HCT116 (cell line): Measurements from ENCODE around the gene AHRR. TPM values are rescaled to one million over a fixed set of nuclear protein-coding genes. Genes with fewer than 3 reads are reported as not detected.
A peak's percentile ranks its signal among the peaks of the same experiment; 100 is the strongest.

ENCODE experiments used
- ATAC-seq: fragments of 200-7000 bp; cut with Tn5 transposase; 2 replicates; pipeline ENCODE4 v1.9.1; 2020; ENCODE audit warnings: mild to moderate bottlenecking, moderate library complexity
- BruUV-seq: library from RNA; stranded (reverse); fragments of 400-500 nt; replicated peaks from 2 replicates; lab custom pipeline; 2021; lab: Mats Ljungman, UMichigan
- CTCF ChIA-PET: fragments of 300-600 bp; sonication (Branson Sonifier 250); formaldehyde crosslinking; loops from one replicate; lab custom pipeline; 2021; ENCODE audit warnings: antibody characterized with exemption; lab: Charles Lee
- POLR2A ChIA-PET: fragments of 300-600, 350-600 bp; sonication (Branson Sonifier 250); formaldehyde crosslinking; loops from one replicate; lab custom pipeline; 2021; ENCODE audit warnings: antibody characterized with exemption; lab: Charles Lee
- RAD21 ChIA-PET, 2 experiments: fragments of 300-600 bp; sonication (Branson Sonifier 250); formaldehyde crosslinking; loops; one replicate each; lab custom pipeline; 2023; ENCODE audit warnings: low total read pairs in 2 of 2; ENCODE audit not compliant: uncharacterized antibody in 2 of 2, unreplicated experiment in 2 of 2, low non-redundant PET in 1 of 2; lab: Charles Lee
- DNase-seq: peaks from one replicate; pipeline ENCODE4 v3.0.0-alpha.2; 2010; ENCODE audit warnings: low read depth, low spot score
- H2AFZ ChIP-seq: fragments of 200-600 bp; shearing (Covaris generic), sonication (generic); 2 replicates; pipeline ENCODE4 v1.6.1; 2017; ENCODE audit warnings: low read depth, mixed run types, mixed read lengths, antibody characterized with exemption, low read length; ENCODE audit not compliant: poor library complexity, severe bottlenecking
- H3K27ac ChIP-seq: 2 replicates; pipeline ENCODE4 v1.5.1; 2012; ENCODE audit warnings: low read depth, low read length
- H3K27me3 ChIP-seq: fragments of 200-600 bp; sonication (generic); 2 replicates; pipeline ENCODE4 v1.6.1; 2016; ENCODE audit warnings: mixed run types, low read length, mixed read lengths; ENCODE audit not compliant: insufficient read depth
- H3K36me3 ChIP-seq, 2 experiments: fragments of 200-500 bp in 1 of 2; fragments of 200-600 bp in 1 of 2; sonication (Bioruptor generic) in 1 of 2; sonication (generic) in 1 of 2; 2 replicates each; pipeline versions ENCODE4 v1.5.1 to v1.6.1; 2014 to 2016; ENCODE audit warnings: low read length in 2 of 2, inconsistent platforms in 1 of 2, mixed read lengths in 1 of 2, mixed run types in 1 of 2; ENCODE audit not compliant: insufficient read depth in 2 of 2, control insufficient read depth in 1 of 2
- H3K4me1 ChIP-seq, 2 experiments: fragments of 200-600 bp in 1 of 2; sonication (generic) in 1 of 2; 2 replicates each; pipeline versions ENCODE4 v1.5.1 to v1.6.1; 2012 to 2017; ENCODE audit warnings: low read length in 2 of 2, inconsistent platforms in 1 of 2, mild to moderate bottlenecking in 1 of 2, mixed read lengths in 1 of 2, mixed run types in 1 of 2, moderate library complexity in 1 of 2; ENCODE audit not compliant: insufficient read depth in 2 of 2, control insufficient read depth in 1 of 2
- H3K4me2 ChIP-seq: fragments of 200-600 bp; sonication (generic); 2 replicates; pipeline ENCODE4 v1.6.1; 2017; ENCODE audit warnings: mixed run types, low read length, mixed read lengths
- H3K4me3 ChIP-seq, 2 experiments: fragments of 200-600 bp in 1 of 2; sonication (generic) in 1 of 2; replicated peaks in 1 of 2; 2 replicates each; pipeline ENCODE4 v1.5.1; 2011 to 2016; ENCODE audit warnings: low read length in 2 of 2, control low read depth in 1 of 2, low read depth in 1 of 2, mild to moderate bottlenecking in 1 of 2, mixed read lengths in 1 of 2, mixed run types in 1 of 2
- H3K79me2 ChIP-seq: fragments of 200-600 bp; sonication (generic); 2 replicates; pipeline ENCODE4 v1.6.1; 2017; ENCODE audit warnings: mild to moderate bottlenecking, mixed run types, low read length, moderate library complexity, mixed read lengths; ENCODE audit not compliant: insufficient read depth
- H3K9ac ChIP-seq: fragments of 200-600 bp; sonication (generic); 2 replicates; pipeline ENCODE4 v1.6.1; 2016; ENCODE audit warnings: low read length, mixed read lengths
- H3K9me2 ChIP-seq: fragments of 200-600 bp; sonication (generic), shearing (Covaris generic); 2 replicates; pipeline ENCODE4 v1.6.1; 2017; ENCODE audit warnings: mixed run types, mild to moderate bottlenecking, moderate library complexity; ENCODE audit not compliant: insufficient read depth
- H3K9me3 ChIP-seq, 2 experiments: fragments of 200-500 bp in 1 of 2; fragments of 200-600 bp in 1 of 2; sonication (Bioruptor generic) in 1 of 2; sonication (generic) in 1 of 2; 2 replicates each; pipeline ENCODE4 v1.6.1; 2014 to 2017; ENCODE audit warnings: low read length in 2 of 2, mixed read lengths in 2 of 2, inconsistent platforms in 1 of 2, low read depth in 1 of 2, mild to moderate bottlenecking in 1 of 2, mixed run types in 1 of 2, moderate library complexity in 1 of 2; ENCODE audit not compliant: control insufficient read depth in 1 of 2, insufficient read depth in 1 of 2
- H4K20me1 ChIP-seq: fragments of 200-600 bp; sonication (generic), shearing (Covaris generic); 2 replicates; pipeline ENCODE4 v1.6.1; 2017; ENCODE audit warnings: mixed run types, mild to moderate bottlenecking, moderate library complexity; ENCODE audit not compliant: insufficient read depth
- CBX3 ChIP-seq: IDR thresholded peaks from 2 replicates; pipeline ENCODE4 v1.6.1; 2012; ENCODE audit warnings: low read depth
- CEBPB ChIP-seq: IDR thresholded peaks from 2 replicates; pipeline ENCODE4 v1.6.1; 2012; ENCODE audit warnings: low read depth
- EGR1 ChIP-seq: IDR thresholded peaks from 2 replicates; pipeline ENCODE4 v1.6.1; 2012; ENCODE audit warnings: low read depth
- ELF1 ChIP-seq: IDR thresholded peaks from 2 replicates; pipeline ENCODE4 v1.6.1; 2012; ENCODE audit warnings: low read depth, borderline replicate concordance
- EZH2 ChIP-seq: fragments of 200-600 bp; sonication (generic); IDR thresholded peaks from 2 replicates; pipeline ENCODE4 v1.6.1; 2017; ENCODE audit warnings: antibody characterized with exemption, mixed run types
- EZH2phosphoT487 ChIP-seq: fragments of 200-600 bp; IDR thresholded peaks from 2 replicates; pipeline ENCODE4 v1.6.1; 2018; ENCODE audit warnings: antibody characterized with exemption, borderline replicate concordance
- FOSL1 ChIP-seq: IDR thresholded peaks from 2 replicates; pipeline ENCODE4 v1.6.1; 2012; ENCODE audit warnings: low read depth
- JUND ChIP-seq: IDR thresholded peaks from 2 replicates; pipeline ENCODE4 v1.6.1; 2012
- MAX ChIP-seq: IDR thresholded peaks from 2 replicates; pipeline ENCODE4 v1.6.1; 2012
- POLR2AphosphoS5 ChIP-seq: IDR thresholded peaks from 2 replicates; pipeline ENCODE4 v1.6.1; 2011; ENCODE audit warnings: mild to moderate bottlenecking, low read depth, low read length, moderate library complexity
- RAD21 ChIP-seq: IDR thresholded peaks from 2 replicates; pipeline ENCODE4 v1.6.1; 2012; ENCODE audit warnings: low read depth, mild to moderate bottlenecking
- REST ChIP-seq: IDR thresholded peaks from 2 replicates; pipeline ENCODE4 v1.6.1; 2012; ENCODE audit warnings: low read depth
- SIN3A ChIP-seq: IDR thresholded peaks from 2 replicates; pipeline ENCODE4 v1.6.1; 2012; ENCODE audit warnings: low read depth
- SP1 ChIP-seq: IDR thresholded peaks from 2 replicates; pipeline ENCODE4 v1.6.1; 2012; ENCODE audit warnings: low read depth
- SRF ChIP-seq: IDR thresholded peaks from 2 replicates; pipeline ENCODE4 v1.6.1; 2012; ENCODE audit warnings: low read depth
- TCF7L2 ChIP-seq: IDR thresholded peaks from 2 replicates; pipeline ENCODE4 v1.7.0; 2011; ENCODE audit warnings: borderline replicate concordance, inconsistent platforms; ENCODE audit not compliant: insufficient read depth, insufficient read length; ENCODE audit errors: extremely low read depth
- ZBTB33 ChIP-seq: IDR thresholded peaks from 2 replicates; pipeline ENCODE4 v1.6.1; 2011; ENCODE audit warnings: mild to moderate bottlenecking, low read length, moderate library complexity; ENCODE audit not compliant: insufficient replicate concordance; ENCODE audit errors: extremely low read depth
- ZFX ChIP-seq: fragments of 450-650 bp; IDR thresholded peaks from 2 replicates; pipeline ENCODE4 v1.6.1; 2017
- ZNF274 ChIP-seq: fragments of 200-500 bp; sonication (Bioruptor generic); IDR thresholded peaks from 2 replicates; pipeline ENCODE4 v1.6.1; 2014; ENCODE audit warnings: mild to moderate bottlenecking, low read depth, low read length, inconsistent platforms
- intact Hi-C: fragments of 100-400 bp; cut with micrococcal nuclease; formaldehyde crosslinking; loops from 2 replicates; pipeline ENCODE4 v1.10.0; 2022
- total RNA-seq: library from RNA; stranded (reverse); gene quantifications from one replicate; pipeline ENCODE4 v1.2.1, GENCODE V29; 2021; ENCODE audit not compliant: unreplicated experiment

AHRR gene
- total RNA-seq, 1 experiment from 2014 or later: 12.7 TPM

- Histone ChIP-seq H3K4me1 (peaks cover 12 to 30% of the 10 kb centered on the region in 2 experiments), H3K4me2 (peak overlapping the region; percentile 99), H3K9me3 (no peaks in the 10 kb centered on the region), H3K9ac (peak overlapping the region; percentile 87), H3K79me2 (peaks cover 45% of the 10 kb centered on the region), H3K36me3 (peaks cover 15 to 19% of the 10 kb centered on the region in 2 experiments; a peak in 3 of 4 replicates), H3K4me3 (peak overlapping the region; percentile 98 to 99), H3K9me2 (no peaks in the 10 kb centered on the region), H3K27me3 (no peaks in the 10 kb centered on the region), H2AFZ (no peak overlapping the region), H4K20me1 (0 out of 2 replicates have a peak, but pooled peaks cover 3% of the 10 kb centered on the region), H3K27ac (no peak overlapping the region; the same call in 1 of the 2 replicates)
- intact Hi-C loops: loop anchor here (10.0 kb wide), 2 partner anchors 461 to 721 kb away; no protein-coding TSS in a partner anchor
- DNase-seq: no peak
- TF ChIP-seq ZNF274 (no peak), JUND (no peak), REST (no peak), SRF (no peak), SP1 (no peak), SIN3A (no peak), ELF1 (no peak), CEBPB (no peak), MAX (no peak), EZH2 (no peak), ZBTB33 (no peak), EGR1 (no peak), FOSL1 (no peak), ZFX (no peak), CBX3 (no peak), POLR2AphosphoS5 (no peak), RAD21 (no peak), TCF7L2 (no peak), EZH2phosphoT487 (no peak)
- RAD21 ChIA-PET: no interaction called here
- POLR2A ChIA-PET: no interaction called here
- no TSS peak for BruUV-seq
- CTCF ChIA-PET: interaction anchor here (0.6 kb wide), 1 partner anchor 173 kb away, joined by 3 read pairs; no protein-coding TSS in a partner anchor
- ATAC-seq: no peak
These were observed 122.7 kb downstream of the AHRR start for GRCh38 chr5:444226-444625.
